Measurements from ENCODE around the gene CDCA3.
A peak's percentile ranks its signal among the peaks of the same experiment; 100 is the strongest.

The CDCA3 gene

GRCh38 chr12:6816598-6816997 is 34.5 kb downstream of the CDCA3 start:
- TF ChIP-seq CTCF (IDR thresholded peaks at IDR 0.05), result no peak
- Mint-ChIP-seq H3K9me3 (no peaks in the 10 kb centered on the region), H3K4me3 (no peak overlapping the region), H3K27ac (peak overlapping the region; percentile 62), H3K36me3 (ENCODE audit: low read depth) (no peaks in the 10 kb centered on the region), H3K27me3 (ENCODE audit: low read depth, poor library complexity) (peaks cover 6% of the 10 kb centered on the region), H3K4me1 (peaks cover 61% of the 10 kb centered on the region)
- DNase-seq, result no peak

DNA sequence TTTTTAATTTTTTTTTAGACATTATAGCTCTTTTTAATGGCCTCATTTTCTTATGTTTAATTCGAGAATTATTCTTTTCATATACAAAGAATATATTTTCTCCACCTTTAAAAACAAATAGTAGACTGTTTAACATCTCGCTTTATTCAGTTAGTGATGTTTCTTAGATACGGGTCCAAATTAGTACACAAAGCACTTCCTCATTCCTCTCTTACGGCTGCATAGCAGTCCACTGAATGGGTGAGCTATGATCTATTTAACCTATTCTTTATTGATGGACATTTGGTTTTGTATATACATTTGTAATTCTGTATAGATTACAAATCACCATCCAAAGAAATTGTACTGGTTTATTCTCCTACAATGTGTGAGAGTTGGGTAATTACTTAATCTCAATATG is 37.7 kb downstream of the CDCA3 start:
- DNase-seq, result no peak
- Mint-ChIP-seq H3K9me3 (no peaks in the 10 kb centered on the region), H3K27ac (no peak overlapping the region), H3K4me3 (no peak overlapping the region), H3K27me3 (ENCODE audit: low read depth, poor library complexity) (peaks cover 6% of the 10 kb centered on the region), H3K36me3 (ENCODE audit: low read depth) (no peaks in the 10 kb centered on the region), H3K4me1 (peaks cover 55% of the 10 kb centered on the region)
- no peak for TF ChIP-seq CTCF (IDR thresholded peaks at IDR 0.05)

- no peak for TF ChIP-seq CTCF (IDR thresholded peaks at IDR 0.05)
- peaks cover 8% of the 10 kb centered on the region for H3K27me3 Mint-ChIP-seq (ENCODE audit: low read depth, poor library complexity)
- no peak for DNase-seq
- H3K4me1 Mint-ChIP-seq, result peaks cover 30% of the 10 kb centered on the region
- H3K4me3 Mint-ChIP-seq, result no peak overlapping the region
- peaks cover 2% of the 10 kb centered on the region for H3K9me3 Mint-ChIP-seq
- peak overlapping the region; percentile 7 for H3K27ac Mint-ChIP-seq
- H3K36me3 Mint-ChIP-seq (ENCODE audit: low read depth), result peaks cover 1% of the 10 kb centered on the region
These were observed 40.3 kb downstream of the CDCA3 start for GRCh38 chr12:6810758-6811157.

DNA sequence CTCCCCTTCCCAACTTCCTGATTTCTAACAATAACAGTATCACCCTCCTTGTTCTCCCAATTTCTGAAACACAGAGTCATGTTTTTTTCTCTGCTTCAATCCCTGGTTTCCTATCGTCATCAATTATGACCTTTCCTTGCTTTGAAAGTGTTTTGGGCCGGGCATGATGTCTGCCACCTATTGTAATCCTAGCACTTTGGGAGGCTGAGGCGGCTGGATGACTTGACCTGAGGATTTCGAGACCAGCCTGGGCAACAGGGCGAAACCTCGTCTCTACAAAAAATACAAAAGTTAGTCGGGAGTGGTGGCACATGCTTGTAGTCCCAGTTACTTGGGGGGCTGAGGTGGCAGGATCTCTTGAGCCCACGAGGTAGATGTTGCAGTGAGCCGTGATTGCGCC is 42.0 kb downstream of the CDCA3 start:
- no peak overlapping the region for H3K27ac Mint-ChIP-seq
- peaks cover 25% of the 10 kb centered on the region for H3K4me1 Mint-ChIP-seq

GRCh38 chr12:6807170-6807569 is 43.9 kb downstream of the CDCA3 start:
- Mint-ChIP-seq H3K27ac (no peak overlapping the region), H3K27me3 (ENCODE audit: low read depth, poor library complexity) (peaks cover 10% of the 10 kb centered on the region), H3K36me3 (ENCODE audit: low read depth) (peaks cover 12% of the 10 kb centered on the region), H3K9me3 (peaks cover 13% of the 10 kb centered on the region), H3K4me3 (no peak overlapping the region), H3K4me1 (peaks cover 25% of the 10 kb centered on the region)
- DNase-seq, result no peak
- no peak for TF ChIP-seq CTCF (IDR thresholded peaks at IDR 0.05)

More for the DNA sequence above, 42.0 kb downstream of the CDCA3 start:
- TF ChIP-seq CTCF (IDR thresholded peaks at IDR 0.05), result no peak
- no peak for DNase-seq
- Mint-ChIP-seq H3K4me3 (no peak overlapping the region), H3K36me3 (ENCODE audit: low read depth) (peaks cover 10% of the 10 kb centered on the region), H3K9me3 (peaks cover 12% of the 10 kb centered on the region), H3K27me3 (ENCODE audit: low read depth, poor library complexity) (peaks cover 2% of the 10 kb centered on the region)

DNA sequence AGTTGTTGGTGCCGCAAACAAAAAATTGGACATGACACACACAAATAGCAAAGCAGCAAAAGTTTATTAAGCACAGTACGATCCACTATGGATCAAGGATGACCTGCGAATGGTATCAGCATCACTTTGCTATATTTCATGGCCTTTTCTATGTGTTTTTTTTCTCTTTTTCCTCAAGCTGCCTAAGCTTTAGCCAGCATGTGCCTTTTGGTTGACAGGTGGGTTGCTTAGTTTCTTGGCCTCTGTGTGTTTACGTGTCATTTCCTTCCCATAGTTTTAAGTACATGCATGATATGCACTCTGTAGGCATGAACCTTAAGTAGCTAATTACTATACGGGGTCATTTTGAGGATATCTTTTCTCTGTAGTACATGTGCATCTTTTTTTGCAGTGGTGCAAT is 51.9 kb downstream of the CDCA3 start:
- H3K9me3 Mint-ChIP-seq, result peaks cover 2% of the 10 kb centered on the region
- peak overlapping the region; percentile 85 for H3K27ac Mint-ChIP-seq
- H3K4me1 Mint-ChIP-seq, result peaks cover 33% of the 10 kb centered on the region
- no peak overlapping the region for H3K4me3 Mint-ChIP-seq
- H3K27me3 Mint-ChIP-seq (ENCODE audit: low read depth, poor library complexity), result peaks cover 9% of the 10 kb centered on the region
- H3K36me3 Mint-ChIP-seq (ENCODE audit: low read depth), result peaks cover 3% of the 10 kb centered on the region
- no peak for DNase-seq
- TF ChIP-seq CTCF (IDR thresholded peaks at IDR 0.05), result no peak

All from nephron progenitor cell (in vitro differentiated cells).